Measurements from ENCODE around the gene ARHGEF26.

ARHGEF26 gene

GRCh38 chr3:154254527-154254926, 133.3 kb downstream of the ARHGEF26 start:
- no peak for DNase-seq (ENCODE audit: low read depth)

GRCh38 chr3:154273381-154273780, 152.2 kb downstream of the ARHGEF26 start:
- DNase-seq (ENCODE audit: low read depth), result no peak

- DNase-seq (ENCODE audit: low read depth), result no peak
Observed at GRCh38 chr3:154274348-154274747, 153.2 kb downstream of the ARHGEF26 start.

GRCh38 chr3:154275292-154275691, 154.1 kb downstream of the ARHGEF26 start:
- no peak for DNase-seq (ENCODE audit: low read depth)

GRCh38 chr3:154275965-154276364, 154.8 kb downstream of the ARHGEF26 start:
- no peak for DNase-seq (ENCODE audit: low read depth)

GRCh38 chr3:154280161-154280560, 159.0 kb downstream of the ARHGEF26 start:
- no peak for DNase-seq (ENCODE audit: low read depth)

- DNase-seq (ENCODE audit: low read depth), result no peak
Observed at GRCh38 chr3:154285221-154285620, 164.0 kb downstream of the ARHGEF26 start.

GRCh38 chr3:154290187-154290586, 169.0 kb downstream of the ARHGEF26 start:
- DNase-seq (ENCODE audit: low read depth), result no peak

GRCh38 chr3:154294016-154294415, 172.8 kb downstream of the ARHGEF26 start:
- DNase-seq (ENCODE audit: low read depth), result no peak

GRCh38 chr3:154301561-154301960, 180.4 kb downstream of the ARHGEF26 start:
- no peak for DNase-seq (ENCODE audit: low read depth)

- DNase-seq (ENCODE audit: low read depth), result no peak
Observed at GRCh38 chr3:154304116-154304786, 183.1 kb downstream of the ARHGEF26 start.

GRCh38 chr3:154304936-154305335, 183.7 kb downstream of the ARHGEF26 start:
- no peak for DNase-seq (ENCODE audit: low read depth)

GRCh38 chr3:154307363-154307762, 186.2 kb downstream of the ARHGEF26 start:
- DNase-seq (ENCODE audit: low read depth), result no peak

Data from activated T-helper 9 cell treated with anti-CD3 and anti-CD28 coated beads, Interleukin-2, amount 50 U/mL, for 16 hours (primary cell).